Lower lobe of right lung (tissue), 2 donors: ENCODE data around the gene RAB19. TPM values are rescaled to one million over a fixed set of nuclear protein-coding genes. Genes with fewer than 3 reads are reported as not detected.

Source experiments
- ATAC-seq, 2 donors: fragments of 200-7000 bp; cut with Tn5 transposase; one replicate each; pipeline ENCODE4 v1.9.1; 2020 to 2022; ENCODE audit warnings: mild to moderate bottlenecking in 2 of 2, moderate library complexity in 2 of 2
- DNase-seq: peaks from one replicate; pipeline ENCODE4 v3.0.0-alpha.2; 2020
- H3K27ac ChIP-seq: fragments of 200-600 bp; one replicate; pipeline ENCODE4 v1.8.0; 2022
- H3K27me3 ChIP-seq: fragments of 200-600 bp; one replicate; pipeline ENCODE4 v1.8.0; 2022; ENCODE audit warnings: low read depth
- H3K36me3 ChIP-seq: fragments of 200-600 bp; one replicate; pipeline ENCODE4 v1.8.0; 2022; ENCODE audit warnings: mild to moderate bottlenecking
- H3K4me1 ChIP-seq: fragments of 200-600 bp; one replicate; pipeline ENCODE4 v1.8.0; 2022
- H3K4me3 ChIP-seq: fragments of 200-600 bp; one replicate; pipeline ENCODE4 v1.8.0; 2022; ENCODE audit warnings: mild to moderate bottlenecking
- H3K9me3 ChIP-seq: fragments of 200-600 bp; one replicate; pipeline ENCODE4 v1.8.0; 2022
- CTCF ChIP-seq: fragments of 200-600 bp; IDR thresholded peaks from one replicate; pipeline ENCODE4 v1.8.0; 2022; ENCODE audit warnings: antibody characterized with exemption, mild to moderate bottlenecking
- intact Hi-C: fragments of 100-400 bp; cut with DNase I; formaldehyde crosslinking; loops from one replicate; pipeline ENCODE4 v1.11.0; 2022
- total RNA-seq: library from RNA; stranded (reverse); fragmentation: NEBNext Ultra II Directional; extraction: Animal tissue kit (Norgen Biotek cat#: 25700); gene quantifications from one replicate; pipeline ENCODE4 v1.2.1, GENCODE V29; 2021
- donor health status: DM: no; HTN: yes; CAD: no; lungs with severe emphysema.

The RAB19 gene
- total RNA-seq, 1 donor from 2014 or later: 1.7 TPM

- no peak for TF ChIP-seq CTCF
- H3K4me3 ChIP-seq: no peak overlapping the region
- H3K4me1 ChIP-seq: peaks cover 32% of the 10 kb centered on the region
- no peak for DNase-seq
- intact Hi-C loops: no loop called here
- H3K27me3 ChIP-seq: no peaks in the 10 kb centered on the region
- H3K9me3 ChIP-seq: no peaks in the 10 kb centered on the region
- no peaks in the 10 kb centered on the region for H3K36me3 ChIP-seq
- no peak for ATAC-seq
- H3K27ac ChIP-seq: no peak overlapping the region
Measured at GRCh38 chr7:140393756-140394306, 10.0 kb upstream of the RAB19 start.

GRCh38 chr7:140397784-140398750 lies 5.8 kb upstream of the RAB19 start, which contains the start of gene SLC37A3:
SLC37A3 (minus strand) TSS chr7:140398530; CDS start chr7:140382526, 16,004 bp downstream.
- TF ChIP-seq CTCF: no peak
- DNase-seq (peak; percentile 91), ATAC-seq (peak; percentile 97 to 100)
- intact Hi-C loops: no loop called here
- Histone ChIP-seq H3K4me1 (peaks cover 18% of the 10 kb centered on the region), H3K27ac (peak within 1 kb of the TSS; percentile 88), H3K9me3 (no peaks in the 10 kb centered on the region), H3K36me3 (no peaks in the 10 kb centered on the region), H3K4me3 (peak within 1 kb of the TSS; percentile 88), H3K27me3 (no peaks in the 10 kb centered on the region)

GRCh38 chr7:140398821-140399220 lies 5.0 kb upstream of the RAB19 start:
- no peaks in the 10 kb centered on the region for H3K27me3 ChIP-seq
- H3K27ac ChIP-seq: no peak overlapping the region
- no peaks in the 10 kb centered on the region for H3K36me3 ChIP-seq
- intact Hi-C loops: no loop called here
- TF ChIP-seq CTCF: no peak
- ATAC-seq (no peak), DNase-seq (no peak)
- H3K4me3 ChIP-seq: peak overlapping the region; percentile 88
- peaks cover 23% of the 10 kb centered on the region for H3K4me1 ChIP-seq
- no peaks in the 10 kb centered on the region for H3K9me3 ChIP-seq

GRCh38 chr7:140400381-140400780 lies 3.5 kb upstream of the RAB19 start:
- Histone ChIP-seq H3K27ac (no peak overlapping the region), H3K27me3 (no peaks in the 10 kb centered on the region), H3K36me3 (no peaks in the 10 kb centered on the region), H3K9me3 (no peaks in the 10 kb centered on the region), H3K4me3 (no peak overlapping the region), H3K4me1 (peaks cover 31% of the 10 kb centered on the region)
- intact Hi-C loops: no loop called here
- no peak for TF ChIP-seq CTCF
- DNase-seq (no peak), ATAC-seq (no peak)

- intact Hi-C loops: no loop called here
- H3K9me3 ChIP-seq: no peaks in the 10 kb centered on the region
- H3K4me3 ChIP-seq: no peak overlapping the region
- no peak overlapping the region for H3K27ac ChIP-seq
- TF ChIP-seq CTCF: no peak
- H3K4me1 ChIP-seq: peaks cover 20% of the 10 kb centered on the region
- H3K36me3 ChIP-seq: no peaks in the 10 kb centered on the region
- no peaks in the 10 kb centered on the region for H3K27me3 ChIP-seq
- no peak for DNase-seq
- no peak for ATAC-seq
Measured at GRCh38 chr7:140402178-140402835, 1.6 kb upstream of the RAB19 start.
